ENCODE measurements around the gene SGK1. TPM values are rescaled to one million over a fixed set of nuclear protein-coding genes. Genes with fewer than 3 reads are reported as not detected.

SGK1 gene
- total and polyA plus RNA-seq, 2 donors (not counting 1 experiment from before 2014, with no cell fraction given) = 37.3 to 57.8 TPM

DNA sequence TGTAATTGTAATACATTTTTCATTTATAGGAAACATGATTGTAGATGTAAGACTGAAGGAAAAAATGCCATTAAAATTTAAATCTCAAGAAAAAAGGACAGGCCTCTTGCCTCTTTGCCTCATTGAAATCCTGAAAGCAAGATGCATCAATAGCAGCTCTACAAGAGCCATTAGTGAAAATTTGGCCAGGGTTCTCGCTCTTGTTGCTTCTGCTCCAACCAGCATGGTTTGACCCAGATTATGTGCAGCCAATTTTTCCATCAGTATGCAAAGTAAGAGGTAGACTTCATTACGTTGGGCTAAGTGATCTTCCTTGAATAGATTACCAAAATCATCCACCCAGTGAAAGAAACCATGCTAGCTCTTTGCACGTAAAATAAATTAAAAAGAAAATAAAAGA lies 106.6 kb downstream of the SGK1 start:
- Mint-ChIP-seq H3K4me1 (peaks cover 16% of the 10 kb centered on the region), H3K4me3 (no peak overlapping the region), H3K27me3 (no peaks in the 10 kb centered on the region), H3K27ac (no peak overlapping the region), H3K9me3 (ENCODE audit: insufficient read depth) (no peaks in the 10 kb centered on the region)
- WGBS (ENCODE audit: insufficient coverage) = 88% methylated on average over 1 of the region's 3 CpGs
- no peaks in the 10 kb centered on the region for H3K9me3 ChIP-seq (ENCODE audit: control extremely low read depth in 1 of 3, control insufficient read depth in 2 of 3, insufficient read depth in 1 of 3, low read length in 2 of 3)
- H3K27ac ChIP-seq (ENCODE audit: low read length in 2 of 2) = no peak overlapping the region
- no peak for ATAC-seq (ENCODE audit: low read depth)
- H4K20me1 ChIP-seq (ENCODE audit: control insufficient read depth, insufficient read depth, low read length, poor library complexity, severe bottlenecking) = no peaks in the 10 kb centered on the region
- TF ChIP-seq CTCF (IDR thresholded peaks at IDR 0.05) = no peak
- H3K4me3 ChIP-seq (ENCODE audit: control extremely low read depth in 1 of 5, extremely low read depth in 1 of 5, insufficient read depth in 1 of 5, low read depth in 2 of 5, low read length in 4 of 5) = no peak overlapping the region
- H3K27me3 ChIP-seq (replicated peaks in 1 of 4; ENCODE audit: control extremely low read depth in 1 of 4, control insufficient read depth in 3 of 4, insufficient read depth in 4 of 4, low read length in 3 of 4) = no peaks in the 10 kb centered on the region
- POLR2A ChIA-PET = interaction anchor here (0.7 kb wide), 1 partner anchor 11 kb away, joined by 4 read pairs; no protein-coding TSS in a partner anchor
- DNase-seq = no peak
- CTCF ChIA-PET = interaction anchor here (0.8 kb wide), 1 partner anchor 55 kb away, joined by 3 read pairs; no protein-coding TSS in a partner anchor
- no peak overlapping the region for H3K9ac ChIP-seq (ENCODE audit: low read length)
- H3K4me1 ChIP-seq (ENCODE audit: control insufficient read depth in 2 of 2, insufficient read depth in 2 of 2, low read length in 2 of 2) = peaks cover 4 to 15% of the 10 kb centered on the region in 2 donors
- no peaks in the 10 kb centered on the region for H3K36me3 ChIP-seq (replicated peaks in 1 of 2; ENCODE audit: control extremely low read depth in 1 of 2, control insufficient read depth in 1 of 2, extremely low read depth in 1 of 2, insufficient read depth in 2 of 2, low read length in 1 of 2)
- peak overlapping the region; percentile 28 for H2AFZ ChIP-seq (ENCODE audit: insufficient read depth, low read depth, low read length, poor library complexity, severe bottlenecking)
- no peaks in the 10 kb centered on the region for H3K79me2 ChIP-seq (ENCODE audit: control insufficient read depth, insufficient read depth, low read length)
- intact Hi-C loops (cut with micrococcal nuclease) = no loop called here
- H3K4me2 ChIP-seq (replicated peaks; ENCODE audit: low read depth, low read length, poor library complexity, severe bottlenecking) = no peak overlapping the region

DNA sequence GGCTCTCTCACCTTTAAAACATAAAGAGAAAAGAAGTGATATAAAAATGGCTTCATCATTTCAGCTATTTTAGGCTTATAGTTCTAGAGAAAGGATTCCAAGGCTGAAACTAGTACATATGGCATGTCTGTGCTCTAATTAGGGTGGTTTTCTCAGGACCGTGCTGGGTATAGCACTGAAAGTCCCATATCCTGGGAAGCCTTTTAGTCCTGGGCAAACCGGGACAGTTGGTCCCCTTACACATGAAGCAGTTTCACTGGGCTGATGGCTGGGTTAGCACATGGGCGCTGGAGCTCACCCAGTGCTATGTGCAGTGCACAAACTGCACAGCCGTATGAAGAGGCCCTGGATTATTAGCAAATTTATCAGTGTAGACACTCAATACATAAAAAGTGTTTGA lies 110.5 kb downstream of the SGK1 start:
- H2AFZ ChIP-seq (ENCODE audit: insufficient read depth, low read depth, low read length, poor library complexity, severe bottlenecking) = no peak overlapping the region
- H3K4me1 Mint-ChIP-seq = peaks cover 7% of the 10 kb centered on the region
- H3K4me1 ChIP-seq (ENCODE audit: control insufficient read depth in 2 of 2, insufficient read depth in 2 of 2, low read length in 2 of 2) = peaks cover 0 to 3% of the 10 kb centered on the region in 2 donors
- H3K9me3 ChIP-seq (ENCODE audit: control extremely low read depth in 1 of 3, control insufficient read depth in 2 of 3, insufficient read depth in 1 of 3, low read length in 2 of 3) = peaks cover 2 to 9% (median 2%) of the 10 kb centered on the region in 3 donors
- no peak overlapping the region for H3K4me3 ChIP-seq (ENCODE audit: control extremely low read depth in 1 of 5, extremely low read depth in 1 of 5, insufficient read depth in 1 of 5, low read depth in 2 of 5, low read length in 4 of 5)
- DNase-seq = no peak
- ChIA-PET CTCF (interaction anchor here (0.6 to 1.2 kb wide), 2 partner anchors 27 to 48 kb away, joined by 3 to 4 read pairs; no protein-coding TSS in a partner anchor), POLR2A (no interaction called here)
- no peak overlapping the region for H3K27ac Mint-ChIP-seq
- no peaks in the 10 kb centered on the region for H4K20me1 ChIP-seq (ENCODE audit: control insufficient read depth, insufficient read depth, low read length, poor library complexity, severe bottlenecking)
- intact Hi-C loops (cut with micrococcal nuclease) = no loop called here
- H3K79me2 ChIP-seq (ENCODE audit: control insufficient read depth, insufficient read depth, low read length) = no peaks in the 10 kb centered on the region
- H3K27me3 ChIP-seq (replicated peaks in 1 of 4; ENCODE audit: control extremely low read depth in 1 of 4, control insufficient read depth in 3 of 4, insufficient read depth in 4 of 4, low read length in 3 of 4) = no peaks in the 10 kb centered on the region
- no peaks in the 10 kb centered on the region for H3K9me3 Mint-ChIP-seq (ENCODE audit: insufficient read depth)
- H3K4me3 Mint-ChIP-seq = no peak overlapping the region
- no peak overlapping the region for H3K9ac ChIP-seq (ENCODE audit: low read length)
- H3K27ac ChIP-seq (ENCODE audit: low read length in 2 of 2) = no peak overlapping the region
- ATAC-seq (ENCODE audit: low read depth) = no peak
- no peaks in the 10 kb centered on the region for H3K36me3 ChIP-seq (replicated peaks in 1 of 2; ENCODE audit: control extremely low read depth in 1 of 2, control insufficient read depth in 1 of 2, extremely low read depth in 1 of 2, insufficient read depth in 2 of 2, low read length in 1 of 2)
- WGBS (ENCODE audit: insufficient coverage) = 88% methylated on average over 2 of the region's 4 CpGs
- no peak overlapping the region for H3K4me2 ChIP-seq (replicated peaks; ENCODE audit: low read depth, low read length, poor library complexity, severe bottlenecking)
- TF ChIP-seq EZH2 (IDR thresholded peaks at IDR 0.05; ENCODE audit: borderline replicate concordance, insufficient read depth, low read depth, low read length, poor library complexity, severe bottlenecking) (no peak), CTCF (IDR thresholded peaks at IDR 0.05) (no peak)
- no peaks in the 10 kb centered on the region for H3K27me3 Mint-ChIP-seq
